Endothelial cell (in vitro differentiated cells): ENCODE data around the gene C1QA. TPM values are rescaled to one million over a fixed set of nuclear protein-coding genes. Genes with fewer than 3 reads are reported as not detected.

Source experiments
- DNase-seq: peaks from one replicate; pipeline ENCODE4 v3.0.0; 2021; ENCODE audit warnings: low spot score
- H3K27ac Mint-ChIP-seq: one replicate; pipeline ENCODE4 v1.8.0; 2021; ENCODE audit warnings: mixed read lengths, inconsistent platforms; ENCODE audit not compliant: unreplicated experiment
- H3K27me3 Mint-ChIP-seq: one replicate; pipeline ENCODE4 v1.8.0; 2021; ENCODE audit warnings: mild to moderate bottlenecking, moderate library complexity, mixed read lengths, inconsistent platforms; ENCODE audit not compliant: unreplicated experiment
- H3K36me3 Mint-ChIP-seq: one replicate; pipeline ENCODE4 v1.8.0; 2021; ENCODE audit warnings: mild to moderate bottlenecking, low read depth, mixed read lengths, inconsistent platforms; ENCODE audit not compliant: unreplicated experiment
- H3K4me1 Mint-ChIP-seq: one replicate; pipeline ENCODE4 v1.8.0; 2021; ENCODE audit warnings: mild to moderate bottlenecking, mixed read lengths, inconsistent platforms; ENCODE audit not compliant: unreplicated experiment
- H3K4me3 Mint-ChIP-seq: one replicate; pipeline ENCODE4 v1.8.0; 2021; ENCODE audit warnings: mild to moderate bottlenecking, mixed read lengths, inconsistent platforms; ENCODE audit not compliant: unreplicated experiment
- H3K9me3 Mint-ChIP-seq: one replicate; pipeline ENCODE4 v1.8.0; 2021; ENCODE audit warnings: mixed read lengths, inconsistent platforms; ENCODE audit not compliant: unreplicated experiment
- total RNA-seq: library from RNA; stranded (reverse); fragmentation: NEBNext Ultra II Directional; extraction: Animal tissue kit (Norgen Biotek cat#: 25700); gene quantifications from one replicate; pipeline ENCODE4 v1.2.1, GENCODE V29; 2021; ENCODE audit not compliant: unreplicated experiment
- TF ChIP-seq, protein P1 (sequence below): fragments of 200-600 bp; sonication (generic); IDR thresholded peaks from one replicate; pipeline ENCODE4 v1.5.0; 2021; ENCODE audit warnings: antibody characterized with exemption; ENCODE audit not compliant: unreplicated experiment

C1QA gene
- total RNA-seq, 1 donor from 2014 or later: not detected

DNA sequence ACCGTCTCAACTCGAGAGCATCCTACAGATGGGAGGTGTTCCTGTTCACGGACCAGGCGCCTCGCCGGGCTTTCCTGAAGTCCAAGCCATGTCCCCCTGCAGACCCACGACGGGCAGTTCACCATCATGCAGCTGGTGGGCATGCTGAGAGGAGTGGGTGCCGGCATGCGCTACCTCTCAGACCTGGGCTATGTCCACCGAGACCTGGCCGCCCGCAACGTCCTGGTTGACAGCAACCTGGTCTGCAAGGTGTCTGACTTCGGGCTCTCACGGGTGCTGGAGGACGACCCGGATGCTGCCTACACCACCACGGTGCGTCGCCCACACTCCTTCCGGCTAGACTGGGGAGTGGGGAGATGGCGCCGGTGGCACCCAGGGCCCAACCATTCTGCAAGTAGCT lies 37.7 kb upstream of the C1QA start:
- no peaks in the 10 kb centered on the region for H3K9me3 Mint-ChIP-seq
- H3K4me1 Mint-ChIP-seq: no peaks in the 10 kb centered on the region
- H3K27me3 Mint-ChIP-seq: peaks cover 6% of the 10 kb centered on the region
- H3K27ac Mint-ChIP-seq: no peak overlapping the region
- no peaks in the 10 kb centered on the region for H3K36me3 Mint-ChIP-seq
- TF ChIP-seq, protein P1, sequence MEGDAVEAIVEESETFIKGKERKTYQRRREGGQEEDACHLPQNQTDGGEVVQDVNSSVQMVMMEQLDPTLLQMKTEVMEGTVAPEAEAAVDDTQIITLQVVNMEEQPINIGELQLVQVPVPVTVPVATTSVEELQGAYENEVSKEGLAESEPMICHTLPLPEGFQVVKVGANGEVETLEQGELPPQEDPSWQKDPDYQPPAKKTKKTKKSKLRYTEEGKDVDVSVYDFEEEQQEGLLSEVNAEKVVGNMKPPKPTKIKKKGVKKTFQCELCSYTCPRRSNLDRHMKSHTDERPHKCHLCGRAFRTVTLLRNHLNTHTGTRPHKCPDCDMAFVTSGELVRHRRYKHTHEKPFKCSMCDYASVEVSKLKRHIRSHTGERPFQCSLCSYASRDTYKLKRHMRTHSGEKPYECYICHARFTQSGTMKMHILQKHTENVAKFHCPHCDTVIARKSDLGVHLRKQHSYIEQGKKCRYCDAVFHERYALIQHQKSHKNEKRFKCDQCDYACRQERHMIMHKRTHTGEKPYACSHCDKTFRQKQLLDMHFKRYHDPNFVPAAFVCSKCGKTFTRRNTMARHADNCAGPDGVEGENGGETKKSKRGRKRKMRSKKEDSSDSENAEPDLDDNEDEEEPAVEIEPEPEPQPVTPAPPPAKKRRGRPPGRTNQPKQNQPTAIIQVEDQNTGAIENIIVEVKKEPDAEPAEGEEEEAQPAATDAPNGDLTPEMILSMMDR: no peak
- H3K4me3 Mint-ChIP-seq: no peak overlapping the region
- DNase-seq: no peak

DNA sequence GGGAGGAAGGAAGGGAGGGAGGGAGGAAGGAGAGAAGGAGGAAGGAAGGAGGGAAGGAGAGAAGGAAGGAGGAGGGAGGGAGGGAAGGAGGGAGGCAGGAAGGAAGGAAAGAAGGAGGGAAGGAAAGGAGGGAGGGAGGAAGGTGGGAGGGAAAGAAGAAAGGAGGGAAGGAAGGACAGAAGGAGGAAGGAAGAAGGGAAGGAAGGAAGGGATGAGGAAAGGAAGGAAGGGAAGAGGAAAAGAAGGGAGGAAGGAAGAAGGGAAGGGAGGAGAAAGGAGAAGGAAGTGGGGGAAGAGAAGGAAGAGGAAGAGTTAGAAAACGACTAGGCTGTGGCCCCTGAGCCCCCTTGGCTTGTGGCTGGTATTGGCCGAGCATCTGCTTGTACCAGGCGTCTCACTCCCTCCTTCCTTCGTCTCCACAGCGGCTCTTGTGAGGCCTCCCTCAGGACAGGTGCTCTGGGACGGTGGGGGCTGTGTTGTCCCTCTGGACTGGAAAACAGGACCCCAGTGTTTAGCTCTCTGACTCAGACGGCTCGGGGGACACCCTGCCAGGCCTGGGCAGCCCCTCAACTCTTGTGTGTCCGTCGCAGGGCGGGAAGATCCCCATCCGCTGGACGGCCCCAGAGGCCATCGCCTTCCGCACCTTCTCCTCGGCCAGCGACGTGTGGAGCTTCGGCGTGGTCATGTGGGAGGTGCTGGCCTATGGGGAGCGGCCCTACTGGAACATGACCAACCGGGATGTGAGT lies 36.2 kb upstream of the C1QA start:
- Mint-ChIP-seq H3K36me3 (no peaks in the 10 kb centered on the region), H3K9me3 (no peaks in the 10 kb centered on the region), H3K4me1 (no peaks in the 10 kb centered on the region), H3K27me3 (peaks cover 4% of the 10 kb centered on the region), H3K27ac (no peak overlapping the region), H3K4me3 (no peak overlapping the region)
- DNase-seq: no peak
- TF ChIP-seq, protein P1: no peak

DNA sequence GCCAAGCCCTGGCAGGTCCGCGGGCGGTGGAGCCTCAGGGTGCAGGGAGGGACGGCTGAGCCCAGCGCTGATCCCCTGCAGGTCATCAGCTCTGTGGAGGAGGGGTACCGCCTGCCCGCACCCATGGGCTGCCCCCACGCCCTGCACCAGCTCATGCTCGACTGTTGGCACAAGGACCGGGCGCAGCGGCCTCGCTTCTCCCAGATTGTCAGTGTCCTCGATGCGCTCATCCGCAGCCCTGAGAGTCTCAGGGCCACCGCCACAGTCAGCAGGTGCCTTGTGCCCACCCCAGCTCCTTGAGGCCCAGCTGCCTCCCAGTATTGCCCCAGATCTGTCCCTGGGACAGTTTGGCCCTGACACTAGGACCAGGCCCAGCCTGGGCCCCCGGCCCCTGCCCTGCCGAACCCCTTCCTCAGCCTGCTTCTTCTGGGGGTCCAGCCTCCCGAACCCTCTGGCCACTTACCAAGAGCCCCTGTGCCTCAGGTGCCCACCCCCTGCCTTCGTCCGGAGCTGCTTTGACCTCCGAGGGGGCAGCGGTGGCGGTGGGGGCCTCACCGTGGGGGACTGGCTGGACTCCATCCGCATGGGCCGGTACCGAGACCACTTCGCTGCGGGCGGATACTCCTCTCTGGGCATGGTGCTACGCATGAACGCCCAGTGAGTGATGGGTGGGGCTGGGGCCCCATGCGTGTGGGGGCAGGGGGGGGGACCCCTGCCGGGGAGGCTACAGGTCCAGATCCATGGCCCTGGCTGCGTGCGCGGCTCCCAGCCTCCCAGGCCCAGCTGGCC lies 35.4 kb upstream of the C1QA start:
- Mint-ChIP-seq H3K4me3 (no peak overlapping the region), H3K4me1 (no peaks in the 10 kb centered on the region), H3K36me3 (no peaks in the 10 kb centered on the region), H3K9me3 (no peaks in the 10 kb centered on the region), H3K27ac (no peak overlapping the region), H3K27me3 (no peaks in the 10 kb centered on the region)
- TF ChIP-seq, protein P1: no peak
- DNase-seq: no peak

DNA sequence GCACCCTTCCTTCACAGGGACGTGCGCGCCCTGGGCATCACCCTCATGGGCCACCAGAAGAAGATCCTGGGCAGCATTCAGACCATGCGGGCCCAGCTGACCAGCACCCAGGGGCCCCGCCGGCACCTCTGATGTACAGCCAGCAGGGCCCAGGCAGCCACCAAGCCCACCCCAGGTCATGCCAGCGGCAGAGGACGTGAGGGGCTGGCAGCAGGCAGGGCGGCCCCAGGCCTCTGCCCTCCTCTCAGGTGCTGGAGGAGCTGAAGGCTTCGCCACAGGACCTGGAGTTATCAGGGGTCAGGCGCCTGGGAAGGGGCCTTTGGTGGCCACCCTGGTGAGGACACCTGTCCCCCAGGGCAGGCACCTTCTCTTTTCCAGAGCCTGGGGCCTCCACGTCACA lies 34.8 kb upstream of the C1QA start:
- Mint-ChIP-seq H3K27me3 (no peaks in the 10 kb centered on the region), H3K36me3 (no peaks in the 10 kb centered on the region), H3K27ac (no peak overlapping the region), H3K9me3 (no peaks in the 10 kb centered on the region), H3K4me1 (no peaks in the 10 kb centered on the region), H3K4me3 (no peak overlapping the region)
- TF ChIP-seq, protein P1: no peak
- DNase-seq: no peak

DNA sequence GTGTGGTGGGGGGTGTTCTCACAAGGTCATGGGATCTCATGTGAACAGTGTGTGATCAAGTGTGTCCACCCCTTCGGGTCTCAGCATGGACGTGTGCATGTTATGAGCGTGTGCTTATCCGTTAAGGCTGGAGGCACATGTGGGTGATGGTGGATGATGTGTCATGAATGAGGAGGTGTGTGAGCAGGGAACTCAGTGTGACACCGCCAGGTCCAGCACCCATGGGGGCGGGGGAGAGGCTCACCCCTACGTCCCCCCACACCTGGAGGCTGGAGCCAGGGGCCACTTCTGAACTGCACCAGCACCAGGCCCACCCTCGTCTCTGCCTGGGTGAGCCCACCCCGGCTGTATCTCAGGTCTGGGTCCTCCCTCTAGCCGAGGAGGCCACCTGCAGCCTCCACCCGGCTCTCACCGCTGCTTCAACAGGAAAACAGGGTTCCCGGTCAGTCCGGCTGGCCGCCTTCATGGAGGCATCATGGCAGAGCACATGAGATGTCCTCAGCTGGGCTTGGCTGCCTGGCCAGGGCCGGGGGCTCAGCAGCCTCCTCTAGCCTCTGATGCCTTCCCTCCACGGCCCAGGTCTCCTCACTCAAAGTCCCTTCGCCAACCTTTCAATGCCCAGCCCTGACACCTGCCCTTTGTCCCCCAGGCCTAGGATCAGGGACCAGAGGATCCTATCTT lies 34.2 kb upstream of the C1QA start:
- Mint-ChIP-seq H3K4me3 (no peak overlapping the region), H3K27me3 (no peaks in the 10 kb centered on the region), H3K9me3 (no peaks in the 10 kb centered on the region), H3K27ac (no peak overlapping the region), H3K4me1 (peaks cover under 1% of the 10 kb centered on the region), H3K36me3 (no peaks in the 10 kb centered on the region)
- DNase-seq: no peak
- TF ChIP-seq, protein P1: no peak
